GM19240 (cell line): ENCODE data around the gene FERMT2.

Source experiments
- DNase-seq: peaks from one replicate; pipeline ENCODE4 v3.0.0; 2011; ENCODE audit warnings: low spot score; ENCODE audit not compliant: insufficient read length

Gene FERMT2

GRCh38 chr14:52901357-52901980 is 49.4 kb downstream of the FERMT2 start:
- no peak for DNase-seq

GRCh38 chr14:52900731-52901130 is 50.1 kb downstream of the FERMT2 start:
- no peak for DNase-seq

- no peak for DNase-seq
Measured at GRCh38 chr14:52898496-52898895, 52.4 kb downstream of the FERMT2 start.

- no peak for DNase-seq
Measured at GRCh38 chr14:52895000-52895399, 55.9 kb downstream of the FERMT2 start.

GRCh38 chr14:52891800-52892199 is 59.0 kb downstream of the FERMT2 start:
- no peak for DNase-seq

GRCh38 chr14:52888839-52889838 is 61.7 kb downstream of the FERMT2 start:
- DNase-seq, result no peak

- DNase-seq, result no peak
Measured at GRCh38 chr14:52888159-52888558, 62.7 kb downstream of the FERMT2 start.

- DNase-seq, result no peak
Measured at GRCh38 chr14:52885230-52885629, 65.6 kb downstream of the FERMT2 start.

GRCh38 chr14:52883658-52884057 is 67.2 kb downstream of the FERMT2 start:
- DNase-seq, result no peak

GRCh38 chr14:52882824-52883223 is 68.0 kb downstream of the FERMT2 start:
- DNase-seq, result no peak

- no peak for DNase-seq
Measured at GRCh38 chr14:52879958-52880357, 70.9 kb downstream of the FERMT2 start.

GRCh38 chr14:52878946-52879345 is 71.9 kb downstream of the FERMT2 start:
- no peak for DNase-seq

GRCh38 chr14:52878469-52878868 is 72.4 kb downstream of the FERMT2 start:
- DNase-seq, result no peak

- no peak for DNase-seq
Measured at GRCh38 chr14:52877628-52878027, 73.2 kb downstream of the FERMT2 start.

GRCh38 chr14:52876806-52877205 is 74.0 kb downstream of the FERMT2 start:
- no peak for DNase-seq

GRCh38 chr14:52876311-52876710 is 74.5 kb downstream of the FERMT2 start:
- DNase-seq, result no peak

- DNase-seq, result no peak
Measured at GRCh38 chr14:52875707-52876106, 75.1 kb downstream of the FERMT2 start.

- no peak for DNase-seq
Measured at GRCh38 chr14:52874389-52874788, 76.5 kb downstream of the FERMT2 start.

GRCh38 chr14:52873694-52874093 is 77.2 kb downstream of the FERMT2 start:
- no peak for DNase-seq

GRCh38 chr14:52873065-52873464 is 77.8 kb downstream of the FERMT2 start:
- no peak for DNase-seq

- DNase-seq, result no peak
Measured at GRCh38 chr14:52871606-52872005, 79.2 kb downstream of the FERMT2 start.

- no peak for DNase-seq
Measured at GRCh38 chr14:52868911-52869618, 81.8 kb downstream of the FERMT2 start.
